GM18873 (cell line): Measurements from ENCODE around the gene ECM2.

Source experiments
- ATAC-seq: cut with Tn5 transposase; IDR thresholded peaks from one replicate; pipeline ENCODE4 v1.9.1; 2021; ENCODE audit warnings: mild to moderate bottlenecking, moderate library complexity, moderate number of reproducible peaks; ENCODE audit not compliant: unreplicated experiment, low FRiP score

ECM2 gene

GRCh38 chr9:92503156-92503555 is 32.6 kb downstream of the ECM2 start:
- no peak for ATAC-seq

GRCh38 chr9:92501671-92502393 is 34.0 kb downstream of the ECM2 start:
- ATAC-seq = no peak

GRCh38 chr9:92500725-92501124 is 35.1 kb downstream of the ECM2 start:
- no peak for ATAC-seq

- no peak for ATAC-seq
Observed at GRCh38 chr9:92499701-92500100, 36.1 kb downstream of the ECM2 start.

- ATAC-seq = no peak
Observed at GRCh38 chr9:92496396-92497176, 39.2 kb downstream of the ECM2 start.

GRCh38 chr9:92494856-92495255 is 40.9 kb downstream of the ECM2 start:
- ATAC-seq = no peak

GRCh38 chr9:92493749-92494387 is 41.9 kb downstream of the ECM2 start:
- no peak for ATAC-seq

GRCh38 chr9:92492781-92493401 is 42.9 kb downstream of the ECM2 start:
- ATAC-seq = no peak

GRCh38 chr9:92488681-92489550 is 46.9 kb downstream of the ECM2 start:
- ATAC-seq = no peak

GRCh38 chr9:92486371-92486770 is 49.4 kb downstream of the ECM2 start:
- ATAC-seq = no peak

GRCh38 chr9:92484563-92484962 is 51.2 kb downstream of the ECM2 start:
- no peak for ATAC-seq

- no peak for ATAC-seq
Observed at GRCh38 chr9:92483627-92484545, 51.9 kb downstream of the ECM2 start.

- ATAC-seq = no peak
Observed at GRCh38 chr9:92482805-92483204, 53.0 kb downstream of the ECM2 start.

GRCh38 chr9:92482329-92482728 is 53.5 kb downstream of the ECM2 start, which contains the start of gene ASPN:
ASPN (minus strand) TSS chr9:92482506.
- ATAC-seq = no peak

- no peak for ATAC-seq
Observed at GRCh38 chr9:92480986-92481633, 54.7 kb downstream of the ECM2 start.

- no peak for ATAC-seq
Observed at GRCh38 chr9:92480291-92480771, 55.5 kb downstream of the ECM2 start.

GRCh38 chr9:92479346-92479745 is 56.4 kb downstream of the ECM2 start:
- no peak for ATAC-seq

- ATAC-seq = no peak
Observed at GRCh38 chr9:92478783-92479182, 57.0 kb downstream of the ECM2 start.
